HepG2 (cell line): ENCODE results near the gene RAP1A. TPM values are rescaled to one million over a fixed set of nuclear protein-coding genes. Genes with fewer than 3 reads are reported as not detected.

Source experiments
- ATAC-seq: fragments of 200-7000 bp; cut with Tn5 transposase; 3 replicates; pipeline ENCODE4 v1.9.1; 2020; ENCODE audit warnings: mild to moderate bottlenecking, moderate library complexity
- BruUV-seq: library from RNA; stranded (reverse); fragments of 400-500 nt; replicated peaks from 2 replicates; lab custom pipeline; 2021; lab: Mats Ljungman, UMichigan
- CTCF ChIA-PET: fragments of 300-600 bp; formaldehyde crosslinking; extraction: SDS; loops from one replicate; lab custom pipeline; 2021; ENCODE audit warnings: low total read pairs, inconsistent platforms, low intra/inter-chr PET ratio; lab: Yijun Ruan, JAX
- POLR2A ChIA-PET: fragments of 350-600 bp; sonication (Branson Sonifier 250); formaldehyde crosslinking; loops from one replicate; lab custom pipeline; 2020; ENCODE audit warnings: antibody characterized with exemption, inconsistent platforms; lab: Yijun Ruan, JAX
- DNase-seq: peaks from one replicate; pipeline ENCODE4 v3.0.0-alpha.2; 2015; ENCODE audit warnings: low spot score
- FAIRE-seq: peaks from 3 replicates; lab custom pipeline; 2011; peaks lifted over from hg19 to GRCh38; lab: Jason Lieb, UNC
- H2AFZ ChIP-seq: one replicate; pipeline ENCODE4 v1.6.1; 2011; ENCODE audit warnings: low read length, inconsistent platforms
- H3K27ac ChIP-seq: fragments of 300-600 bp; 3 replicates; pipeline ENCODE4 v1.8.0; 2011; ENCODE audit warnings: mixed run types, mild to moderate bottlenecking, mixed read lengths, low read length, inconsistent platforms; ENCODE audit not compliant: insufficient read depth; ENCODE audit errors: extremely low read length
- H3K27me3 ChIP-seq, 2 experiments: fragments of 200-600 bp in 1 of 2; 2 replicates in 1 of 2; 3 replicates in 1 of 2; pipeline versions ENCODE4 v1.6.0 to v1.8.0; 2011; ENCODE audit warnings: low read length in 2 of 2, mild to moderate bottlenecking in 2 of 2, moderate library complexity in 2 of 2, inconsistent platforms in 1 of 2; ENCODE audit not compliant: insufficient read depth in 2 of 2, control insufficient read depth in 1 of 2
- H3K36me3 ChIP-seq, 2 experiments: fragments of 200-600 bp in 1 of 2; replicated peaks in 1 of 2; 2 replicates in 1 of 2; 3 replicates in 1 of 2; pipeline versions ENCODE4 v1.5.1 to v1.8.0; 2011; ENCODE audit warnings: low read length in 2 of 2, inconsistent platforms in 1 of 2; ENCODE audit not compliant: insufficient read depth in 2 of 2, control insufficient read depth in 1 of 2
- H3K4me1 ChIP-seq: 2 replicates; pipeline ENCODE4 v1.5.1; 2012; ENCODE audit warnings: low read length, inconsistent platforms; ENCODE audit not compliant: insufficient read depth
- H3K4me2 ChIP-seq: 2 replicates; pipeline ENCODE4 v1.6.0; 2011; ENCODE audit warnings: low read depth, low read length, inconsistent platforms
- H3K4me3 ChIP-seq, 3 experiments: fragments of 200-600 bp in 1 of 3; sonication (generic), shearing (Covaris generic) in 1 of 3; replicated peaks in 1 of 3; 2 replicates each; pipeline ENCODE4 v1.5.1; 2011 to 2016; ENCODE audit warnings: low read length in 3 of 3, inconsistent platforms in 2 of 3, low read depth in 2 of 3, mild to moderate bottlenecking in 2 of 3, control low read depth in 1 of 3, mixed read lengths in 1 of 3; ENCODE audit not compliant: insufficient read depth in 1 of 3
- H3K79me2 ChIP-seq: one replicate; pipeline ENCODE4 v1.6.1; 2011; ENCODE audit warnings: low read length, inconsistent platforms; ENCODE audit not compliant: insufficient read depth
- H3K9ac ChIP-seq: 2 replicates; pipeline ENCODE4 v1.6.0; 2011; ENCODE audit warnings: mild to moderate bottlenecking, low read depth, low read length, inconsistent platforms; ENCODE audit not compliant: insufficient read depth
- H3K9me3 ChIP-seq: 2 replicates; pipeline ENCODE4 v1.5.1; 2012; ENCODE audit warnings: mild to moderate bottlenecking, low read length
- H4K20me1 ChIP-seq: 2 replicates; pipeline ENCODE4 v1.6.0; 2011; ENCODE audit warnings: inconsistent platforms, mild to moderate bottlenecking, low read length, moderate library complexity; ENCODE audit not compliant: insufficient read depth
- AHR ChIP-seq: IDR thresholded peaks from 2 replicates; pipeline ENCODE4 v1.6.1; 2018; ENCODE audit warnings: missing genetic modification reagents, missing compliant biosample characterization
- CCDC6 ChIP-seq: sonication (generic); formaldehyde crosslinking; IDR thresholded peaks from 2 replicates; pipeline ENCODE4 v1.8.1; 2022; ENCODE audit warnings: mild to moderate bottlenecking, missing genetic modification reagents, moderate library complexity
- ELF3 ChIP-seq: IDR thresholded peaks from 2 replicates; pipeline ENCODE4 v1.6.1; 2016; ENCODE audit warnings: missing genetic modification reagents, missing compliant biosample characterization
- HMGXB4 ChIP-seq, 2 experiments: sonication (generic) in 1 of 2; formaldehyde crosslinking in 1 of 2; IDR thresholded peaks; 2 replicates each; pipeline versions ENCODE4 v1.4.0 to v1.6.1; 2018 to 2020; ENCODE audit warnings: missing genetic modification reagents in 2 of 2, borderline replicate concordance in 1 of 2, low read depth in 1 of 2, mild to moderate bottlenecking in 1 of 2, missing biosample characterization in 1 of 2
- JUN ChIP-seq: sonication (generic); formaldehyde crosslinking; IDR thresholded peaks from 2 replicates; pipeline ENCODE4 v1.4.0; 2020; ENCODE audit warnings: mild to moderate bottlenecking, missing genetic modification reagents
- REXO4 ChIP-seq: sonication (generic); formaldehyde crosslinking; IDR thresholded peaks from 2 replicates; pipeline ENCODE4 v1.8.0; 2022; ENCODE audit warnings: missing genetic modification reagents, mild to moderate bottlenecking, borderline replicate concordance
- SP4 ChIP-seq: sonication (generic); formaldehyde crosslinking; IDR thresholded peaks from 2 replicates; pipeline ENCODE4 v1.8.1; 2023; ENCODE audit warnings: mild to moderate bottlenecking, missing genetic modification reagents
- WGBS: methylation state at CpG from one replicate; pipeline ENCODE4 v1.1.6; 2017; ENCODE audit warnings: low lambda C conversion rate; 5-methylcytosine and 5-hydroxymethylcytosine counted together
- in situ Hi-C: cut with HindIII; loops from 2 replicates; pipeline ENCODE4 v1.10.0; 2017; ENCODE audit warnings: low pct_unique_long_range_greater_than_20kb; ENCODE audit not compliant: extremely low pct_ligation_motif_present
- intact Hi-C: fragments of 100-400 bp; cut with micrococcal nuclease; formaldehyde crosslinking; loops from one replicate; pipeline ENCODE4 v1.10.0; 2022; ENCODE audit not compliant: unreplicated experiment
- polyA plus RNA-seq, 8 experiments: library from polyadenylated mRNA; depleted of rRNA in 3 of 8; stranded (reverse) in 7 of 8; unstranded in 1 of 8; fragments of >200 nt; fragmentation: Illumina TruSeq in 4 of 8; extraction: Trizol in 4 of 8; gene quantifications; 2 replicates each; pipeline versions ENCODE4 v1.2.1 to v1.2.3, GENCODE V29; 2011 to 2016; ENCODE audit warnings: low read depth in 4 of 8, missing spikeins in 1 of 8, mixed read lengths in 1 of 8; ENCODE audit not compliant: insufficient read depth in 1 of 8
- total RNA-seq, 5 experiments: library from RNA; depleted of rRNA; stranded (reverse); fragments of >200 nt; fragmentation: Illumina TruSeq; extraction: Trizol; gene quantifications; 2 replicates each; pipeline ENCODE4 v1.2.3, GENCODE V29; 2016; ENCODE audit warnings: low read depth in 1 of 5
- TF ChIP-seq, protein P1 (sequence below): sonication (generic); formaldehyde crosslinking; IDR thresholded peaks from 2 replicates; pipeline ENCODE4 v1.5.0; 2020; ENCODE audit warnings: missing genetic modification reagents
- TF ChIP-seq, protein P2 (sequence below): sonication (generic); formaldehyde crosslinking; IDR thresholded peaks from 2 replicates; pipeline ENCODE4 v1.4.0; 2020; ENCODE audit warnings: missing genetic modification reagents, borderline replicate concordance

RAP1A gene
- total and polyA plus RNA-seq, 2 of the 13 experiments (the other 11 are each of a cell fraction or from before 2014, with no cell fraction given): 19.0 to 20.7 TPM

GRCh38 chr1:111733183-111733991 lies 113.8 kb downstream of the RAP1A start (continued):
- TF ChIP-seq, protein P1, sequence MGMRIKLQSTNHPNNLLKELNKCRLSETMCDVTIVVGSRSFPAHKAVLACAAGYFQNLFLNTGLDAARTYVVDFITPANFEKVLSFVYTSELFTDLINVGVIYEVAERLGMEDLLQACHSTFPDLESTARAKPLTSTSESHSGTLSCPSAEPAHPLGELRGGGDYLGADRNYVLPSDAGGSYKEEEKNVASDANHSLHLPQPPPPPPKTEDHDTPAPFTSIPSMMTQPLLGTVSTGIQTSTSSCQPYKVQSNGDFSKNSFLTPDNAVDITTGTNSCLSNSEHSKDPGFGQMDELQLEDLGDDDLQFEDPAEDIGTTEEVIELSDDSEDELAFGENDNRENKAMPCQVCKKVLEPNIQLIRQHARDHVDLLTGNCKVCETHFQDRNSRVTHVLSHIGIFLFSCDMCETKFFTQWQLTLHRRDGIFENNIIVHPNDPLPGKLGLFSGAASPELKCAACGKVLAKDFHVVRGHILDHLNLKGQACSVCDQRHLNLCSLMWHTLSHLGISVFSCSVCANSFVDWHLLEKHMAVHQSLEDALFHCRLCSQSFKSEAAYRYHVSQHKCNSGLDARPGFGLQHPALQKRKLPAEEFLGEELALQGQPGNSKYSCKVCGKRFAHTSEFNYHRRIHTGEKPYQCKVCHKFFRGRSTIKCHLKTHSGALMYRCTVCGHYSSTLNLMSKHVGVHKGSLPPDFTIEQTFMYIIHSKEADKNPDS: peak; percentile 85; the same call in 1 of the 2 replicates
- TF ChIP-seq JUN (CRISPR knock-in tag) (peak; percentile 86; the same call in 1 of the 2 replicates), AHR (CRISPR knock-in tag) (no peak)

DNA sequence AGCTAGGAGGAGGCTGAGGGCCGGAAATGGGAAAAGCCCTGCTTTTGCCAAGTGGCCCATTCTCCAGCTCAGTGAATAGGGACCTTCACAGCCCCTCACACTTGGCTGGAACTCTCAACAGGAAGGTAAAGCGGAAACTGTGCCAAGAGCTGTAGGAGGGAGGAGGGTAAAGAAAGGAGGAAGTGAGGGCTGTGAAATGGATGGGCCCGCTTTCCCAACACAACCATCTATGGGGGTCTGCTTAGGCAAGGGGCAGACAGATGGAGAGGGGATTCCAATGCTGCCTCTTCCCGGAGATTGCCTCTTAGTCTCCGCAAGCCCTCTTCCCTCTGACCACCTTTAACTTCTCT lies 114.4 kb downstream of the RAP1A start:
- DNase-seq: no peak
- Histone ChIP-seq H4K20me1 (no peaks in the 10 kb centered on the region), H3K4me3 (peak overlapping the region in 1 of 3 experiments; percentile 43; a peak in 1 of 6 replicates), H2AFZ (no peak overlapping the region), H3K79me2 (peaks cover 18% of the 10 kb centered on the region), H3K27ac (peak overlapping the region; percentile 82), H3K9me3 (no peaks in the 10 kb centered on the region), H3K27me3 (no peaks in the 10 kb centered on the region), H3K36me3 (no peaks in the 10 kb centered on the region), H3K4me1 (peaks cover 90% of the 10 kb centered on the region), H3K9ac (peak overlapping the region; percentile 68), H3K4me2 (peak overlapping the region; percentile 55)
- ChIA-PET CTCF (no interaction called here), POLR2A (interaction anchor here (0.6 kb wide), 1 partner anchor 26 kb away, joined by 3 read pairs; no protein-coding TSS in a partner anchor)
- 73% methylated on average over 5 of the region's 5 CpGs for WGBS
- intact Hi-C loops: no loop called here
- no TSS peak for BruUV-seq
- in situ Hi-C loops: no loop called here
- FAIRE-seq: no peak
- TF ChIP-seq SP4 (0 out of 2 replicates have a peak, but pooled peaks have one; percentile 23), ELF3 (CRISPR knock-in tag) (no peak), CCDC6 (CRISPR knock-in tag) (0 out of 2 replicates have a peak, but pooled peaks have one; percentile 7), HMGXB4 (CRISPR knock-in tag; IDR thresholded peaks at IDR 0.05; ENCODE audit: borderline replicate concordance in 1 of 2, low read depth in 1 of 2) (0 out of 4 replicates have a peak, but pooled peaks of 1 of the 2 experiments have one; percentile 12), REXO4 (CRISPR knock-in tag) (no peak)
- TF ChIP-seq, protein P2, sequence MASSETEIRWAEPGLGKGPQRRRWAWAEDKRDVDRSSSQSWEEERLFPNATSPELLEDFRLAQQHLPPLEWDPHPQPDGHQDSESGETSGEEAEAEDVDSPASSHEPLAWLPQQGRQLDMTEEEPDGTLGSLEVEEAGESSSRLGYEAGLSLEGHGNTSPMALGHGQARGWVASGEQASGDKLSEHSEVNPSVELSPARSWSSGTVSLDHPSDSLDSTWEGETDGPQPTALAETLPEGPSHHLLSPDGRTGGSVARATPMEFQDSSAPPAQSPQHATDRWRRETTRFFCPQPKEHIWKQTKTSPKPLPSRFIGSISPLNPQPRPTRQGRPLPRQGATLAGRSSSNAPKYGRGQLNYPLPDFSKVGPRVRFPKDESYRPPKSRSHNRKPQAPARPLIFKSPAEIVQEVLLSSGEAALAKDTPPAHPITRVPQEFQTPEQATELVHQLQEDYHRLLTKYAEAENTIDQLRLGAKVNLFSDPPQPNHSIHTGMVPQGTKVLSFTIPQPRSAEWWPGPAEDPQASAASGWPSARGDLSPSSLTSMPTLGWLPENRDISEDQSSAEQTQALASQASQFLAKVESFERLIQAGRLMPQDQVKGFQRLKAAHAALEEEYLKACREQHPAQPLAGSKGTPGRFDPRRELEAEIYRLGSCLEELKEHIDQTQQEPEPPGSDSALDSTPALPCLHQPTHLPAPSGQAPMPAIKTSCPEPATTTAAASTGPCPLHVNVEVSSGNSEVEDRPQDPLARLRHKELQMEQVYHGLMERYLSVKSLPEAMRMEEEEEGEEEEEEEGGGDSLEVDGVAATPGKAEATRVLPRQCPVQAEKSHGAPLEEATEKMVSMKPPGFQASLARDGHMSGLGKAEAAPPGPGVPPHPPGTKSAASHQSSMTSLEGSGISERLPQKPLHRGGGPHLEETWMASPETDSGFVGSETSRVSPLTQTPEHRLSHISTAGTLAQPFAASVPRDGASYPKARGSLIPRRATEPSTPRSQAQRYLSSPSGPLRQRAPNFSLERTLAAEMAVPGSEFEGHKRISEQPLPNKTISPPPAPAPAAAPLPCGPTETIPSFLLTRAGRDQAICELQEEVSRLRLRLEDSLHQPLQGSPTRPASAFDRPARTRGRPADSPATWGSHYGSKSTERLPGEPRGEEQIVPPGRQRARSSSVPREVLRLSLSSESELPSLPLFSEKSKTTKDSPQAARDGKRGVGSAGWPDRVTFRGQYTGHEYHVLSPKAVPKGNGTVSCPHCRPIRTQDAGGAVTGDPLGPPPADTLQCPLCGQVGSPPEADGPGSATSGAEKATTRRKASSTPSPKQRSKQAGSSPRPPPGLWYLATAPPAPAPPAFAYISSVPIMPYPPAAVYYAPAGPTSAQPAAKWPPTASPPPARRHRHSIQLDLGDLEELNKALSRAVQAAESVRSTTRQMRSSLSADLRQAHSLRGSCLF: no peak
- ATAC-seq: no peak
